T-helper 1 cell (primary cell): ENCODE data around the gene ONECUT1.
"Not testable (repeated sequence)": the region's sequence is repeated elsewhere in the genome, so short reads cannot be mapped to it uniquely, and the experiment has no call there.

Experiments
- DNase-seq, 5 donors: peaks; one replicate each; pipeline ENCODE4 v3.0.0-alpha.2; 2012 to 2020
- total RNA-seq, 4 donors: gene quantifications; one replicate each; lab custom pipeline; 2026; lab: John Stamatoyannopoulos, UW

Gene ONECUT1
- total RNA-seq = 0 reads per million in 4 donors

DNA sequence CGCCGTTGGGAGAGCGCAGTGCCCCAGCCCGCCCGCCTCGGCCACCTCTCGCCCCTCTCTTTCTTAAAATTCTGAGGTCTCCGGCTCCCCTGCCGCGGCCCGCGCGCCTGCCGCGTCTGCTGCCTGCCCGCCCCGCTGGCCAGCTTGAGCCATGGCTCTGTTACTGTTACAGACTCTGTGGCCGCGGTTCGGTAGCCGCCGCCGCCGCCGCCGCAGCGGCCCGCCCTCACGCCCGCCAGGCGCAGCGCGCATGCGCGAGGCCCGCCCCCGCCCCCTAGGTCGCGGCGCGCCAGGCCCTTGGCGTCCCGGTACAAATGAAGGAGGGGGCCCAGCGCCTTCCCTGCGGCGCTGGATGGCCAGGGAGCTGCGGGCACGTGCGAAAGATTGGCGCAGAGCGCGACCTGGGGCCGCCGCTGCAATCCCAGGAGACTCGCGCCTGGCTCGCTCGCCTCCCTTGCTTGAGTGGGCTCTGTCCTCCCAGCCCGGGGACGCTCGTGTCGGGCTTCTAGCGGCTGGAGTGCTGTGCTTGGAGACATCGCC is at the start of gene ONECUT1:
TSS of gene ONECUT1 (minus strand) at position 168 of the 540 bp plus-strand sequence. CDS start 452 bp downstream, outside the sequence.
- peak in 2 of 5 donors; percentile 34 to 43 for DNase-seq

GRCh38 chr15:52834379-52834778 is 44.2 kb upstream of the ONECUT1 start:
- DNase-seq = no peak

DNA sequence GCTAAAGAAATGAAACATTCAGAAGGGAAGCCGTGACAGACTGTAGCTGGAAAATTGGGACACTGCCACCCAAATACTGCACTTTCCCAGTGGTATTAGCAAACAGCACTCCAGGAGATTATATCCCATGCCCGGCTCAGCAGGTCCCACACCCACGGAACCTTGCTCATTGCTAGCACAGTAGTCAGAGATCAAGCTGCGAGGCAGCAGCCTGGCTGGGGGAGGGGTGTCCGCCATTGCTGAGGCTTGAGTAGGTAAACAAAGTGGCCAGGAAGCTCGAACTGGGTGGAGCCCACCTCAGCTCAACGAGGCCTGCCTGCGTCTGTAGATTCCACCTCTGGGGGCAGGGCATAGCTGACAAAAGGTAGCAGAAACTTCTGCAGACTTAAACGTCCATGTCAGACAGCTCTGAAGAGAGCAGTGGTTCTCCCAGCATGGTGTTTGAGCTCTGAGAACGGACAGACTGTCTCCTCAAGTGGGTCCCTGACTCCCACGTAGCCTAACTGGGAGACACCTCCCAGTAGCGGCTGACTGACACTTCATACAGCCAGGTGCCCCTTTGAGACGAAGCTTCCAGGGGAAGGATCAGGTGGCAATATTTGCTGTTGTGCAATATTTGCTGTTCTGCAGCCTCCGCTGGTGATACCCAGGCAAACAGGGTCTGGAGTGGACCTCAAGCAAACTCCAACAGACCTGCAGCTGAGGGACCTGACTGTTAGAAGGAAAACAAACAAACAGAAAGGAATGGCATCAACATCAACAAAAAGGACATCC is 34.2 kb upstream of the ONECUT1 start:
- not testable (repeated sequence) for DNase-seq

- no peak for DNase-seq
These were observed 32.3 kb upstream of the ONECUT1 start for GRCh38 chr15:52822475-52822874.

- no peak for DNase-seq
These were observed 29.1 kb upstream of the ONECUT1 start for GRCh38 chr15:52819253-52819652.

- not testable (repeated sequence) for DNase-seq
These were observed 25.8 kb upstream of the ONECUT1 start for GRCh38 chr15:52815899-52816298.

- DNase-seq = no peak
These were observed 18.9 kb upstream of the ONECUT1 start for GRCh38 chr15:52808996-52809395.

DNA sequence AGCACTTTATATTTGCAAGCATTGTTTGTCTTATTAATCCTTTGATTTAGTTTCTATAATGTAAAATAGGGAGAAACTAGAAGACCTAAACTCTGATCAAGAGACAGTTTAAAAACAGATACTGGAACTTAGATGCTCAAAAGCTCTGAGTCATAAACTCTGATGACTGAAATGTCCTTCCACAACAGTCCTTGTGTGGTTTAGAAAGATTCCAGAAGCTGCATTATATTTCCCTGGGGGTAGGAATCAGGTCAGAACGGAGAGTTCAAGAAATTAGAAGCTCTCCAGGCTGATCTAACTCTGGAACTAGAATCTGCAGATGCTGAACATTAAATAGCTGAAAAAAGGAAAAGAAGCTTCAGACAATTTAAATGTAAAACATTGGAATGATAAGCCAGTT is 18.3 kb upstream of the ONECUT1 start:
- DNase-seq = no peak

DNA sequence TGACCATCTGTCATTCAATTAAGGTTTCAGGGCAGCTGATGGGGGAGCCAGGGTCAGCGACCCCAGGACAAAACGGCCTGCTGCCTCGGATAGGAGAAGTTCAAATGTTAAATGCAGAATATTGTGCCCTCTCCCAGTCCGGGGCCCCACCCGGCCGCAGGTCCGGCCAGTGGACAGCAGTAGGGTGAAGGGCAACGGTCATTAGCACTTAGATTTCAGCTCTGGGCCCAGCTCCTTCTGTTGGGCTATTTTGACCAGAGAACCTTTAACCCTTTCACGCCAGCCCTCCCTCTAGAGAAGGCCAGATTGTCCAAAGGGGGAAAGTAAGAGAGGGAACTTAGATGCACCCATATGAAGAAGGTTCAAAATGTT is 16.1 kb upstream of the ONECUT1 start:
- DNase-seq = no peak

DNA sequence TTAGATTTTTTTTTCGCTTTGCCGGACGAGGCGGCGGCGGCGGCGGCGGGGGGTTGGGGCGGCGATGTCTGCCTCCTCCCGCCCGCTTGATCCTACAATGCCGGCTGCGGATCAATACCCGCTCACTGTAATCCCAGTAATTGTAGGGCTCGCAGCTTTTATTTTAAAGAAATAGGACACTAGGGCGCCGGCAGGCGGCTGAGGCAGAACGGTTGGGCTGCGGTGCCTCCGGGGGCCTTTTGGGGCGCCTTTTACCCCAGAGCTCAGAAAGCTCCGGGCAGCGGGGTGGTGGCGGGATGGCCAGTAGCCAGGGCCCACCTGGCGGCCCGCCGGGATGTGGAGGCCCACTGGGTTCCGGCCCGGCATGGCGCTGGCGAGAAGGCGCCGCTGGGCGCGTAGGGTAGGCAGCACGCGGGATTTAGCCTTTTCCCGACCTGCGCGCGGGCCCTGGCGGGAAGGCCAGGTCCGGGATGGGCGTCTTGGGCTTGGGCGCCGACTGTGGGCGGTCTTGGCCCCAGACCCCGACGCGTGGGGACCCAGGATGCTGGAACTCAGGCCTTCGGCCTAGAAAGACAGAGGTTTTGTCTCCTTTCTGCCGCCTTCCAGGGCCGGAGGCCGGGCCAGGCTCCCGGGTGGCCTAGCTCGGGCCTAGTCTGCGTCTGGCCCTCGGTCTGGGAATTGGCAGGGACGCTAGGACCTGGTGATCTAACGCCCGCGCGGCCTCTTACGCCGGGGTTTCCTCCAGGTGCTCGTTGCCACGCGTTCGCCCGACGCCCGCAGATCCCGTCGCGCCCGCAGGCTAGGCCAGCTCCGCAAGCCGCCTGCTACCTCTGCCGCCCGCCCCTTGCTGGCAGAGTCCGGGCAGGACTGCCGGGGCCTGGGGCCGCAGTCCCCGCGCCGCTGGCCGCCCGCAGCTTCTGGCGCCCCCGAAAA is 15.5 kb upstream of the ONECUT1 start:
- no peak for DNase-seq

GRCh38 chr15:52804526-52805081 is 14.5 kb upstream of the ONECUT1 start:
- no peak for DNase-seq

- no peak for DNase-seq
These were observed 13.6 kb upstream of the ONECUT1 start for GRCh38 chr15:52803467-52804306.

- DNase-seq = no peak
These were observed 13.0 kb upstream of the ONECUT1 start for GRCh38 chr15:52803108-52803466.

DNA sequence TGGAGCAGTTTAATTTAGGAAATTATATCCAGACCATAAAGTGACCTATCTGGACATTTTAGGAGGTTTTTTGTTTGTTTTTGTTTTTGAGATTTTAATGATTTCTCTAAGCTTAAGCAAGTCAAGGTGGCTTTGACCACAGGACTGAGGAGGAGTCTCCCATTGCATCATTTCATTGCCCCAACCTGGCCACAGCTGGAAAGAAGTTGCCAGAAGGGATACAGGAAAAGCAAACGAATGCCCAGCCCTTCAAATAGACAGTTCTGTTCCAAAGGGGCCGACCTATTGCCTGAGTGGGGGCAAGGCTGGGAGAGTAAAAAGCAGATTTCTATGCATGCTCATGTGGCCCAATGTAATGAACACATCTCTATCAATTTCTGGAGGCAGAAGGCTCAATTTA is 12.0 kb upstream of the ONECUT1 start:
- no peak for DNase-seq

GRCh38 chr15:52801748-52802085 is 11.6 kb upstream of the ONECUT1 start:
- DNase-seq = no peak

DNA sequence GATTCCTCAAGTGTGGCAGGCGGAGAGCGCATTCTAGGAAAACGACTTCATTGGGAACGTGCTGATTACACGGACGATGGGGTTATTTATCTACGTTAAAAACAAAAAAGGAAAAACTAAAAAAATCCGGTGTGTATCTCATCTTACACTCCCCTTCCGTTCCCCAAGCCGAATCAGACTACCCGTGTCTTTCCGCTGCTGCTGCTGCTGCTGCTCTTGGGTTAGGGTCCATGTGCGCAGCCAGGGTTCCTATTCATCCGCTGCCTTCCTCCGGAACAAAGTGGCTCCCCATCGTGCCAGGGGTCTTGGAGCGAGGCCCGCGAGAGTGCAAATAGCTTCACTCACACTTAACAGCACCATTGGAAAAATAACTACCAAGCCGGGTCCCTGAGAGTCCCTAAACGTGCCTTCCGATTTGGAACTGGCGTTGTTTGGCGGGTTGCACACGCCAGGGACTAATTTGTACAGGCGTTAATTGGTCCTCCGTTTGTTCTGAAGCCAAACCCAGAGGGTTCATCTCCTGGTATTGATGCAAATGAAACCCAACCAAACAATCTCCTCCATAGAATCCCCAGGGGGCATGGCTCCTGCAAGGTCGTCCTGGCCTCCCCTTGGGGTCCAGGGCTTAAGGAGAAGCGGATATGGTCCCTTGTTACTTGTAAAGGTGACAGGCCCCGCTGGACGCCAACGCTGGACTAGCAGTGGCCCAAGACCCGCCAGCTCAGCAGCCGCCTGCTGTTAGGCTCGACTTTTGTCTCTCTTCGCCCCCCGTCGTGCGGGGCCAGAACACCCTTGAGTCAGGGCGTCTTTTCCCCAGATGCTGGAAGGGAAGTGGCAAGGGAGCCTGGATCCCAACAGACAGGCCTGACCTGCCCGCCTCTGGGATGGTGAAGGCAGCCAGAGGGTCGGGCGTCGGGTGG is 11.0 kb upstream of the ONECUT1 start:
- no peak for DNase-seq

DNA sequence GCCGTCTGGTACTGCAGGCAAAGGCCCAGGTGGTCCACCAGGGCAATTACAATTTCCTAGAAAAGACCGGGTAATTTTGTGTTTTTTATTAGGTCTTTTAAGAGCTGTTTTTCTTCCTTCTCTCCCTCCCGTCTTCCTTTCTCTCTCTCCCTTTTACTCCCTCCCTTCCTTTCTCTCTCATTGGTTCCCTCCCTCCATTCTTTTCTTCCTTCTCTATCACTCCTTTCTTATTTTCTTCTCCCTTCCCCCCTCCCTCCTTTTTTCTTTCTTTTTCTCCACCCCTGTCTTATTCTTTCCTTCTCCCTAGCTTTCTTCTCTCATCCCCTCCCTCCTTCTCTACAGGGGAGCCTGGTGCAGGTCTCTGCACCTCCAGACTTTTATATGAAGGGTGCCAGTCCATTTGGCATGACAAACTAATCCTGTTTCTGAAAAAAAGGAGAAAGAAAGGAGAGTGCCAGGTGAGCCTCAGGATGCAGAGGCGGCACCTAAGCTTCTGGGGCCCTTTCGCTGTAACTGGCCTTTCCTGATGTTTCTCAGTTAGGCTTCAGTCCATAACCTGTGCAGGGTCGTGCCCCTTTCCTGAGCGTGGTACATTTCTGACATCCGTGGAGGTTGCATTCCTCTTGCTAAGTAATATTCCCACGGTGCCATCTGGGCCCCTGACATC is 9.1 kb upstream of the ONECUT1 start:
- DNase-seq = no peak

DNA sequence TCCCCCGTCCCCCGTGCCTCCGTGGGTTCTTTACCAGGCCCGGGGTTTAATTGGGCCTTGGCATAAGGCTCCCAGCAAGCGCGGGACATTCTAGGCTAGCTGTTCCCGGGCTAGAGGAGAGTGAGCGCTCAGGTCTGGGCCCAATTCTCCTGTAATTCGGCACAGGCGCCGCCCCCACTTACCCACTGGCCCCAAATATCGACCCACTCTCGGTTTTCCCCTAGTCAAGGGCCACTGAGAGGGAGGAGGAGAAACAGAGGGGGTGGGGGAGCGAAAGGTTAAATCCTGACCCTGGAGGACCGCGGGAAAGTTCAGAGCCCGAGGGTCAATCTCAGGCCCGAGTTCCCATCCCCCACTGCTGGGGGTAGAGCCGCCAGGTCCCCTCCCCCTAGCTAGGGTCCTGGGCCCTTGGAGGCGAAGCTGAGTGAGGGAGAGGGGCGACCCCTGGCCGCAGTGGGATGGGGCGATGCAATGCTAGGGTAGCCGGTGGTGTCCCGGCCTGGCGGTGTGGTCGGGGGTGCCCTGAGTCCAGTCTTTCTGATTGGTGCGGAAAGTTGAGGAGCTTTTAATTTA is 8.5 kb upstream of the ONECUT1 start:
- DNase-seq = no peak

GRCh38 chr15:52797625-52798501 is 7.7 kb upstream of the ONECUT1 start:
- DNase-seq = no peak
